NCI-H128 (cell line): Measurements from ENCODE around the gene ACOT8.
A peak's percentile ranks its signal among the peaks of the same experiment; 100 is the strongest.
"Not testable (repeated sequence)": the region's sequence is repeated elsewhere in the genome, so short reads cannot be mapped to it uniquely, and the experiment has no call there.

ENCODE experiments used
- DNase-seq: peaks from one replicate; lab custom pipeline; 2025; ENCODE audit not compliant: unreplicated experiment; lab: John Stamatoyannopoulos, UW

ACOT8 gene

GRCh38 chr20:45857114-45857881, at the start of gene ACOT8, which contains the start of gene ZSWIM3:
Gene ACOT8, minus strand, starts transcription at chr20:45857392. Its CDS starts 77 bp downstream, at chr20:45857315.
Gene ZSWIM3, plus strand, starts transcription at chr20:45857614. Its CDS starts 212 bp downstream, at chr20:45857826.
- DNase-seq = peak; percentile 100

GRCh38 chr20:45905505-45906079, 48.4 kb upstream of the ACOT8 start:
- no peak for DNase-seq

GRCh38 chr20:45904583-45905504, 47.7 kb upstream of the ACOT8 start:
- no peak for DNase-seq

- DNase-seq = no peak
These were observed 45.1 kb upstream of the ACOT8 start for GRCh38 chr20:45902199-45902701.

GRCh38 chr20:45901332-45901731, 44.1 kb upstream of the ACOT8 start:
- DNase-seq = not testable (repeated sequence)

- DNase-seq = no peak
These were observed 42.0 kb upstream of the ACOT8 start for GRCh38 chr20:45899046-45899835.

GRCh38 chr20:45898285-45898684, 41.1 kb upstream of the ACOT8 start:
- DNase-seq = no peak

GRCh38 chr20:45897692-45898091, 40.5 kb upstream of the ACOT8 start:
- no peak for DNase-seq

- no peak for DNase-seq
These were observed 40.1 kb upstream of the ACOT8 start for GRCh38 chr20:45897289-45897688.

GRCh38 chr20:45896641-45897161, 39.5 kb upstream of the ACOT8 start:
- DNase-seq = no peak

GRCh38 chr20:45894797-45895196, 37.6 kb upstream of the ACOT8 start:
- DNase-seq = no peak

GRCh38 chr20:45893831-45894230, 36.6 kb upstream of the ACOT8 start:
- DNase-seq = no peak

GRCh38 chr20:45892828-45893500, 35.8 kb upstream of the ACOT8 start:
- DNase-seq = no peak

GRCh38 chr20:45892049-45892825, 35.0 kb upstream of the ACOT8 start:
- no peak for DNase-seq

GRCh38 chr20:45890985-45891983, 34.1 kb upstream of the ACOT8 start, which contains the start of the genes CTSA and NEURL2:
Gene CTSA, plus strand, starts transcription at chr20:45891335. Its CDS starts 234 bp downstream, at chr20:45891569.
Gene NEURL2, minus strand, starts transcription at chr20:45891208. Its CDS starts 217 bp downstream, at chr20:45890991.
- peak; percentile 55 for DNase-seq

GRCh38 chr20:45890077-45890984, 33.1 kb upstream of the ACOT8 start:
- DNase-seq = peak; percentile 31
